ENCODE measurements around the gene ZNF613. TPM values are rescaled to one million over a fixed set of nuclear protein-coding genes. Genes with fewer than 3 reads are reported as not detected.

ZNF613 gene
- total and polyA plus RNA-seq, 2 donors (not counting 3 experiments of a cell fraction or from before 2014, with no cell fraction given): 1.7 to 6.5 TPM

DNA sequence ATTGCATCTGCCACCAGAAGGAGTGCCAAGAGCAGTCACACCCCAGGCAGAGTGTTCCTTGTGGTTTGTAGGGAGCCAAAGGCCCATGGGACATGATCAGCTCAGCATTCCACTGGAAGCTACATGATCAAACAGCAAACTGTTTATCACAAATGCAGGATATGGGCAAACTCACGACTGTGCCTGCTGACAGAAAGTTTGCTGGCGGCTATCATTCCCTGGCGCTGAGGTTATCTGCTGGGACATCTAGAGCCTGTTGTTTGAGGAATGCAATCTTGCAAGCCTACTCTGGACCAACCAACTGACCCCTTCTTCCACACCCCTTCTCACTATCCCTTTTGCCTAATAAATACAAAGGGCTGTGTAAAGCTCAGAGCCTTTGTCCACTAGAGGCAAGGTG is 7.7 kb upstream of the ZNF613 start:
- Histone ChIP-seq H3K4me2 (ENCODE audit: insufficient read depth, low read length) (no peak overlapping the region), H2AFZ (ENCODE audit: low read depth, low read length) (no peak overlapping the region), H3K36me3 (ENCODE audit: control insufficient read depth in 2 of 2, extremely low read depth in 1 of 2, insufficient read depth in 2 of 2, low read length in 2 of 2) (no peaks in the 10 kb centered on the region), H3K79me2 (ENCODE audit: control insufficient read depth, insufficient read depth, low read length) (no peaks in the 10 kb centered on the region), H3K9ac (replicated peaks; ENCODE audit: extremely low read depth, insufficient read depth, low read length) (no peak overlapping the region), H3K4me1 (ENCODE audit: control insufficient read depth, extremely low read depth, insufficient read depth, low read length) (no peaks in the 10 kb centered on the region), H3K27ac (ENCODE audit: insufficient read depth, low read depth, low read length) (no peak overlapping the region), H3K9me3 (replicated peaks; ENCODE audit: control insufficient read depth, insufficient read depth, low read length) (peaks cover 26% of the 10 kb centered on the region), H3K9me1 (replicated peaks; ENCODE audit: control insufficient read depth, extremely low read depth, insufficient read depth, low read length) (no peaks in the 10 kb centered on the region), H4K20me1 (replicated peaks; ENCODE audit: control insufficient read depth, extremely low read depth, insufficient read depth, low read length) (no peaks in the 10 kb centered on the region), H3K27me3 (ENCODE audit: control insufficient read depth in 2 of 2, insufficient read depth in 2 of 2, low read length in 2 of 2) (no peaks in the 10 kb centered on the region), H3K4me3 (replicated peaks in 1 of 3; ENCODE audit: insufficient read depth in 1 of 3, low read depth in 1 of 3, low read length in 3 of 3) (no peak overlapping the region)
- dilution Hi-C loops (cut with MboI; ENCODE audit: extremely low pct_ligation_motif_present, low sequenced_read_pairs) (no loop called here), intact Hi-C loops (cut with micrococcal nuclease) (loop anchor here (10.0 kb wide), 1 partner anchor 215 kb away; the partner anchor contains the start of gene ZNF616)
- CTCF ChIA-PET: no interaction called here
- no peak for FAIRE-seq
- TF ChIP-seq GATA2 (IDR thresholded peaks at IDR 0.05; ENCODE audit: insufficient read depth, insufficient read length, low read depth, low read length) (no peak), JUN (IDR thresholded peaks at IDR 0.05; ENCODE audit: borderline replicate concordance, insufficient read depth, insufficient read length, low read depth) (no peak), FOS (IDR thresholded peaks at IDR 0.05; ENCODE audit: borderline replicate concordance, insufficient read depth, low read length) (no peak), POLR2AphosphoS5 (IDR thresholded peaks at IDR 0.05; ENCODE audit: insufficient read depth, low read depth, low read length) (no peak), POLR2A (IDR thresholded peaks at IDR 0.05; ENCODE audit: low read depth, low read length) (no peak), EZH2 (IDR thresholded peaks at IDR 0.05; ENCODE audit: borderline replicate concordance, low read depth, low read length, severe bottlenecking) (no peak), MYC (IDR thresholded peaks at IDR 0.05; ENCODE audit: low read depth, low read length) (no peak)
- TF ChIP-seq, protein P1, sequence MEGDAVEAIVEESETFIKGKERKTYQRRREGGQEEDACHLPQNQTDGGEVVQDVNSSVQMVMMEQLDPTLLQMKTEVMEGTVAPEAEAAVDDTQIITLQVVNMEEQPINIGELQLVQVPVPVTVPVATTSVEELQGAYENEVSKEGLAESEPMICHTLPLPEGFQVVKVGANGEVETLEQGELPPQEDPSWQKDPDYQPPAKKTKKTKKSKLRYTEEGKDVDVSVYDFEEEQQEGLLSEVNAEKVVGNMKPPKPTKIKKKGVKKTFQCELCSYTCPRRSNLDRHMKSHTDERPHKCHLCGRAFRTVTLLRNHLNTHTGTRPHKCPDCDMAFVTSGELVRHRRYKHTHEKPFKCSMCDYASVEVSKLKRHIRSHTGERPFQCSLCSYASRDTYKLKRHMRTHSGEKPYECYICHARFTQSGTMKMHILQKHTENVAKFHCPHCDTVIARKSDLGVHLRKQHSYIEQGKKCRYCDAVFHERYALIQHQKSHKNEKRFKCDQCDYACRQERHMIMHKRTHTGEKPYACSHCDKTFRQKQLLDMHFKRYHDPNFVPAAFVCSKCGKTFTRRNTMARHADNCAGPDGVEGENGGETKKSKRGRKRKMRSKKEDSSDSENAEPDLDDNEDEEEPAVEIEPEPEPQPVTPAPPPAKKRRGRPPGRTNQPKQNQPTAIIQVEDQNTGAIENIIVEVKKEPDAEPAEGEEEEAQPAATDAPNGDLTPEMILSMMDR (IDR thresholded peaks at IDR 0.05; ENCODE audit: extremely low read depth in 1 of 2, insufficient read depth in 1 of 2, low read depth in 1 of 2, low read length in 2 of 2): no peak
- TF ChIP-seq, protein P2, sequence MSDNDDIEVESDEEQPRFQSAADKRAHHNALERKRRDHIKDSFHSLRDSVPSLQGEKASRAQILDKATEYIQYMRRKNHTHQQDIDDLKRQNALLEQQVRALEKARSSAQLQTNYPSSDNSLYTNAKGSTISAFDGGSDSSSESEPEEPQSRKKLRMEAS (IDR thresholded peaks at IDR 0.05; ENCODE audit: insufficient read depth, insufficient read length): no peak
- POLR2A ChIA-PET: no interaction called here
- DNase-seq (ENCODE audit: low read depth, low spot score): no peak
- BruUV-seq (replicated peaks): no TSS peak

All from endothelial cell of umbilical vein (primary cell).